ENCODE results near the gene CNTN4. TPM values are rescaled to one million over a fixed set of nuclear protein-coding genes. Genes with fewer than 3 reads are reported as not detected.

Gene CNTN4
- total RNA-seq, 1 donor from 2014 or later = 5.2 TPM

GRCh38 chr3:2485027-2485375, 386.3 kb downstream of the CNTN4 start:
- peaks cover 5% of the 10 kb centered on the region for H3K4me1 Mint-ChIP-seq
- H3K4me3 Mint-ChIP-seq = no peak overlapping the region
- no peaks in the 10 kb centered on the region for H3K36me3 ChIP-seq
- H3K9me3 Mint-ChIP-seq = peaks cover 11% of the 10 kb centered on the region
- no peak overlapping the region for H3K27ac ChIP-seq
- no peaks in the 10 kb centered on the region for H3K4me1 ChIP-seq
- no peak overlapping the region for H3K4me2 ChIP-seq
- no peak for DNase-seq (ENCODE audit: low spot score)
- no peaks in the 10 kb centered on the region for H3F3A ChIP-seq (ENCODE audit: low read depth)
- no peaks in the 10 kb centered on the region for H3K27me3 ChIP-seq
- TF ChIP-seq EZH2phosphoT487 (IDR thresholded peaks at IDR 0.05) (no peak), EZH2 (IDR thresholded peaks at IDR 0.05) (no peak), CTCF (IDR thresholded peaks at IDR 0.05) (no peak)
- no peak overlapping the region for H3K27ac Mint-ChIP-seq
- no peaks in the 10 kb centered on the region for H3K27me3 Mint-ChIP-seq (ENCODE audit: insufficient read depth, low read depth)
- H3K79me2 ChIP-seq (ENCODE audit: low read depth) = no peaks in the 10 kb centered on the region
- H3K9ac ChIP-seq = no peak overlapping the region
- no peaks in the 10 kb centered on the region for H3K9me3 ChIP-seq (ENCODE audit: low read depth)
- no peak overlapping the region for H3K4me3 ChIP-seq
- H2AFZ ChIP-seq (replicated peaks) = no peak overlapping the region
- H3K36me3 Mint-ChIP-seq = peaks cover 6% of the 10 kb centered on the region
- no peaks in the 10 kb centered on the region for H4K20me1 ChIP-seq (ENCODE audit: low read depth)

GRCh38 chr3:2495746-2496145, 397.1 kb downstream of the CNTN4 start:
- no peaks in the 10 kb centered on the region for H3K79me2 ChIP-seq (ENCODE audit: low read depth)
- H4K20me1 ChIP-seq (ENCODE audit: low read depth) = no peaks in the 10 kb centered on the region
- no peak overlapping the region for H3K4me3 ChIP-seq
- no peaks in the 10 kb centered on the region for H3K9me3 ChIP-seq (ENCODE audit: low read depth)
- TF ChIP-seq EZH2 (IDR thresholded peaks at IDR 0.05) (no peak), CTCF (IDR thresholded peaks at IDR 0.05) (no peak), EZH2phosphoT487 (IDR thresholded peaks at IDR 0.05) (no peak)
- no peak overlapping the region for H3K4me3 Mint-ChIP-seq
- no peaks in the 10 kb centered on the region for H3K4me1 Mint-ChIP-seq
- no peak overlapping the region for H3K27ac ChIP-seq
- H3K36me3 ChIP-seq = no peaks in the 10 kb centered on the region
- no peak overlapping the region for H3K27ac Mint-ChIP-seq
- H2AFZ ChIP-seq (replicated peaks) = no peak overlapping the region
- no peaks in the 10 kb centered on the region for H3K27me3 ChIP-seq
- no peaks in the 10 kb centered on the region for H3K9me3 Mint-ChIP-seq
- H3K4me1 ChIP-seq = no peaks in the 10 kb centered on the region
- H3K4me2 ChIP-seq = no peak overlapping the region
- H3F3A ChIP-seq (ENCODE audit: low read depth) = no peaks in the 10 kb centered on the region
- H3K9ac ChIP-seq = no peak overlapping the region
- peaks cover 2% of the 10 kb centered on the region for H3K27me3 Mint-ChIP-seq (ENCODE audit: insufficient read depth, low read depth)
- H3K36me3 Mint-ChIP-seq = no peaks in the 10 kb centered on the region
- no peak for DNase-seq (ENCODE audit: low spot score)

- peaks cover 9% of the 10 kb centered on the region for H3K4me1 Mint-ChIP-seq
- H3K9me3 ChIP-seq (ENCODE audit: low read depth) = no peaks in the 10 kb centered on the region
- no peaks in the 10 kb centered on the region for H4K20me1 ChIP-seq (ENCODE audit: low read depth)
- H3K27me3 ChIP-seq = no peaks in the 10 kb centered on the region
- TF ChIP-seq EZH2 (IDR thresholded peaks at IDR 0.05) (no peak), CTCF (IDR thresholded peaks at IDR 0.05) (no peak), EZH2phosphoT487 (IDR thresholded peaks at IDR 0.05) (no peak)
- H3K79me2 ChIP-seq (ENCODE audit: low read depth) = no peaks in the 10 kb centered on the region
- no peaks in the 10 kb centered on the region for H3K36me3 Mint-ChIP-seq
- no peaks in the 10 kb centered on the region for H3K27me3 Mint-ChIP-seq (ENCODE audit: insufficient read depth, low read depth)
- no peaks in the 10 kb centered on the region for H3K36me3 ChIP-seq
- H3K4me2 ChIP-seq = no peak overlapping the region
- H3K27ac Mint-ChIP-seq = no peak overlapping the region
- H2AFZ ChIP-seq (replicated peaks) = no peak overlapping the region
- no peak overlapping the region for H3K4me3 Mint-ChIP-seq
- no peak overlapping the region for H3K9ac ChIP-seq
- no peaks in the 10 kb centered on the region for H3F3A ChIP-seq (ENCODE audit: low read depth)
- H3K4me3 ChIP-seq = no peak overlapping the region
- DNase-seq (ENCODE audit: low spot score) = no peak
- H3K27ac ChIP-seq = no peak overlapping the region
- H3K9me3 Mint-ChIP-seq = no peaks in the 10 kb centered on the region
- no peaks in the 10 kb centered on the region for H3K4me1 ChIP-seq
These were observed 406.2 kb downstream of the CNTN4 start for GRCh38 chr3:2504912-2505311.

- H3K27me3 Mint-ChIP-seq (ENCODE audit: insufficient read depth, low read depth) = no peaks in the 10 kb centered on the region
- no peak overlapping the region for H3K4me3 Mint-ChIP-seq
- H3K9me3 Mint-ChIP-seq = no peaks in the 10 kb centered on the region
These were observed 408.1 kb downstream of the CNTN4 start for GRCh38 chr3:2506776-2507175.

More at GRCh38 chr3:2506776-2507175, 408.1 kb downstream of the CNTN4 start:
- Histone ChIP-seq H3K27me3 (no peaks in the 10 kb centered on the region), H3K4me2 (no peak overlapping the region), H3K27ac (no peak overlapping the region), H3K4me1 (peaks cover 8% of the 10 kb centered on the region), H3K4me3 (no peak overlapping the region), H2AFZ (replicated peaks) (no peak overlapping the region), H4K20me1 (ENCODE audit: low read depth) (no peaks in the 10 kb centered on the region), H3K36me3 (no peaks in the 10 kb centered on the region), H3K9ac (no peak overlapping the region), H3K9me3 (ENCODE audit: low read depth) (no peaks in the 10 kb centered on the region), H3F3A (ENCODE audit: low read depth) (peaks cover 5% of the 10 kb centered on the region), H3K79me2 (ENCODE audit: low read depth) (no peaks in the 10 kb centered on the region)
- Mint-ChIP-seq H3K36me3 (no peaks in the 10 kb centered on the region), H3K27ac (no peak overlapping the region), H3K4me1 (peaks cover 24% of the 10 kb centered on the region)
- DNase-seq (ENCODE audit: low spot score) = no peak
- no peak for TF ChIP-seq CTCF (IDR thresholded peaks at IDR 0.05)
- no peak for TF ChIP-seq EZH2phosphoT487 (IDR thresholded peaks at IDR 0.05)
- no peak for TF ChIP-seq EZH2 (IDR thresholded peaks at IDR 0.05)
